Neural cell (in vitro differentiated cells): ENCODE measurements around the gene GDPD5. TPM values are rescaled to one million over a fixed set of nuclear protein-coding genes. Genes with fewer than 3 reads are reported as not detected.

Experiments used
- H2AFZ ChIP-seq: fragments of 200-600, 300-800 bp; sonication (generic), shearing (Covaris generic); 2 replicates; pipeline ENCODE4 v1.6.0; 2014; ENCODE audit warnings: low read depth, mild to moderate bottlenecking, antibody characterized with exemption, low read length, moderate library complexity
- H3F3A ChIP-seq: fragments of 200-600 bp; shearing (Covaris generic); 2 replicates; pipeline ENCODE4 v1.6.1; 2016; ENCODE audit warnings: mild to moderate bottlenecking, moderate library complexity, mixed read lengths, antibody characterized with exemption, low read length; ENCODE audit not compliant: insufficient read depth, poor library complexity, severe bottlenecking
- H3K27ac ChIP-seq: fragments of 200-600, 300-800 bp; sonication (generic), shearing (Covaris generic); 2 replicates; pipeline ENCODE4 v1.5.1; 2014; ENCODE audit warnings: mild to moderate bottlenecking, low read length, moderate library complexity
- H3K27me3 ChIP-seq: fragments of 300-800, 200-600 bp; sonication (generic), shearing (Covaris generic); 2 replicates; pipeline ENCODE4 v1.6.0; 2014; ENCODE audit warnings: mild to moderate bottlenecking, low read depth, low read length, moderate library complexity; ENCODE audit not compliant: insufficient read depth
- H3K36me3 ChIP-seq: fragments of 300-800, 200-600 bp; sonication (generic), shearing (Covaris generic); 2 replicates; pipeline ENCODE4 v1.5.1; 2014; ENCODE audit warnings: mild to moderate bottlenecking, antibody characterized with exemption, low read length, moderate library complexity; ENCODE audit not compliant: insufficient read depth
- H3K4me2 ChIP-seq: fragments of 300-800, 200-600 bp; sonication (generic), shearing (Covaris generic); 2 replicates; pipeline ENCODE4 v1.6.0; 2014; ENCODE audit warnings: mild to moderate bottlenecking, low read length
- H3K4me3 ChIP-seq: fragments of 300-800, 200-600 bp; sonication (generic), shearing (Covaris generic); 2 replicates; pipeline ENCODE4 v1.5.1; 2014; ENCODE audit warnings: mild to moderate bottlenecking, low read length, moderate library complexity
- H3K79me2 ChIP-seq: fragments of 200-600 bp; shearing (Covaris generic); replicated peaks from 2 replicates; pipeline ENCODE4 v1.6.0; 2014; ENCODE audit warnings: mild to moderate bottlenecking, low read length, moderate library complexity; ENCODE audit not compliant: insufficient read depth
- H3K9ac ChIP-seq: fragments of 300-800, 200-600 bp; sonication (generic), shearing (Covaris generic); 2 replicates; pipeline ENCODE4 v1.6.1; 2016; ENCODE audit warnings: mild to moderate bottlenecking, low read length, mixed read lengths
- H3K9me2 ChIP-seq: fragments of 200-600 bp; shearing (Covaris generic); 2 replicates; pipeline ENCODE4 v1.6.1; 2016; ENCODE audit warnings: mild to moderate bottlenecking, low read length, mixed read lengths; ENCODE audit not compliant: insufficient read depth
- H3K9me3 ChIP-seq: fragments of 200-600, 300-800 bp; sonication (generic), shearing (Covaris generic); 2 replicates; pipeline ENCODE4 v1.6.1; 2016; ENCODE audit warnings: mild to moderate bottlenecking, mixed run types, low read length, moderate library complexity, mixed read lengths
- H4K20me1 ChIP-seq: fragments of 200-600 bp; shearing (Covaris generic); 2 replicates; pipeline ENCODE4 v1.6.1; 2016; ENCODE audit warnings: mild to moderate bottlenecking, mixed run types; ENCODE audit not compliant: insufficient read depth
- CTCF ChIP-seq: fragments of 450-650 bp; IDR thresholded peaks from 2 replicates; pipeline ENCODE4 v1.5.1; 2014; ENCODE audit warnings: antibody characterized with exemption, mild to moderate bottlenecking, moderate library complexity; ENCODE audit not compliant: poor library complexity, severe bottlenecking
- EP300 ChIP-seq: fragments of 450-650 bp; conservative IDR thresholded peaks from 2 replicates; pipeline ENCODE4 v1.6.1; 2014; ENCODE audit warnings: antibody characterized with exemption, mild to moderate bottlenecking, moderate library complexity; ENCODE audit not compliant: poor library complexity, severe bottlenecking
- EZH2 ChIP-seq: fragments of 200-600, 300-800 bp; shearing (Covaris generic), sonication (generic); IDR thresholded peaks from 2 replicates; pipeline ENCODE4 v1.6.1; 2014; ENCODE audit warnings: antibody characterized with exemption, low read length, borderline replicate concordance, mild to moderate bottlenecking; ENCODE audit not compliant: insufficient read depth, poor library complexity, severe bottlenecking
- MXI1 ChIP-seq: fragments of 450-650 bp; conservative IDR thresholded peaks from 2 replicates; pipeline ENCODE4 v1.6.1; 2014; ENCODE audit warnings: antibody characterized with exemption, mild to moderate bottlenecking; ENCODE audit not compliant: poor library complexity, severe bottlenecking
- POLR2AphosphoS5 ChIP-seq: IDR thresholded peaks from 2 replicates; pipeline ENCODE4 v1.6.1; 2012
- RAD21 ChIP-seq: fragments of 450-650 bp; conservative IDR thresholded peaks from 2 replicates; pipeline ENCODE4 v1.6.1; 2014; ENCODE audit warnings: antibody characterized with exemption, mild to moderate bottlenecking, moderate library complexity
- REST ChIP-seq: IDR thresholded peaks from 2 replicates; pipeline ENCODE4 v1.6.1; 2012; ENCODE audit warnings: borderline replicate concordance
- SMC3 ChIP-seq: fragments of 450-650 bp; conservative IDR thresholded peaks from 2 replicates; pipeline ENCODE4 v1.6.1; 2014; ENCODE audit warnings: antibody characterized with exemption, mild to moderate bottlenecking, moderate library complexity; ENCODE audit not compliant: poor library complexity
- TAF1 ChIP-seq: IDR thresholded peaks from 2 replicates; pipeline ENCODE4 v1.6.1; 2012; ENCODE audit warnings: low read depth
- polyA plus RNA-seq: library from polyadenylated mRNA; depleted of rRNA; stranded (reverse); fragments of >200 nt; gene quantifications from 2 replicates; pipeline ENCODE4 v1.2.3, GENCODE V29; 2014

The GDPD5 gene
- polyA plus RNA-seq, 1 donor from 2014 or later, result 19.2 TPM

GRCh38 chr11:75485742-75486141 lies 40.0 kb downstream of the GDPD5 start:
- Histone ChIP-seq H3K9me2 (no peaks in the 10 kb centered on the region), H4K20me1 (no peaks in the 10 kb centered on the region), H3K9ac (no peak overlapping the region), H2AFZ (no peak overlapping the region), H3K36me3 (no peaks in the 10 kb centered on the region), H3K9me3 (no peaks in the 10 kb centered on the region), H3F3A (no peaks in the 10 kb centered on the region), H3K27me3 (no peaks in the 10 kb centered on the region), H3K79me2 (no peaks in the 10 kb centered on the region), H3K4me3 (no peak overlapping the region), H3K27ac (no peak overlapping the region), H3K4me2 (no peak overlapping the region)
- no peak for TF ChIP-seq MXI1
- TF ChIP-seq REST, result no peak
- no peak for TF ChIP-seq RAD21
- no peak for TF ChIP-seq SMC3
- TF ChIP-seq EP300, result no peak
- TF ChIP-seq POLR2AphosphoS5, result no peak
- TF ChIP-seq EZH2, result no peak
- no peak for TF ChIP-seq CTCF
- TF ChIP-seq TAF1, result no peak

GRCh38 chr11:75482931-75483469 lies 42.7 kb downstream of the GDPD5 start:
- Histone ChIP-seq H3F3A (no peaks in the 10 kb centered on the region), H3K9ac (no peak overlapping the region), H3K27me3 (no peaks in the 10 kb centered on the region), H3K4me2 (no peak overlapping the region), H3K9me3 (no peaks in the 10 kb centered on the region), H2AFZ (no peak overlapping the region), H3K27ac (no peak overlapping the region), H3K9me2 (no peaks in the 10 kb centered on the region), H4K20me1 (no peaks in the 10 kb centered on the region), H3K79me2 (no peaks in the 10 kb centered on the region), H3K36me3 (no peaks in the 10 kb centered on the region), H3K4me3 (no peak overlapping the region)
- TF ChIP-seq EZH2, result no peak
- no peak for TF ChIP-seq MXI1
- TF ChIP-seq SMC3, result no peak
- TF ChIP-seq TAF1, result no peak
- no peak for TF ChIP-seq RAD21
- no peak for TF ChIP-seq REST
